HG03571 (cell line): ENCODE measurements around the gene CRYZL1.

Source experiments
- ATAC-seq: cut with Tn5 transposase; IDR thresholded peaks from one replicate; pipeline ENCODE4 v1.9.1; 2021; ENCODE audit not compliant: unreplicated experiment

The CRYZL1 gene

DNA sequence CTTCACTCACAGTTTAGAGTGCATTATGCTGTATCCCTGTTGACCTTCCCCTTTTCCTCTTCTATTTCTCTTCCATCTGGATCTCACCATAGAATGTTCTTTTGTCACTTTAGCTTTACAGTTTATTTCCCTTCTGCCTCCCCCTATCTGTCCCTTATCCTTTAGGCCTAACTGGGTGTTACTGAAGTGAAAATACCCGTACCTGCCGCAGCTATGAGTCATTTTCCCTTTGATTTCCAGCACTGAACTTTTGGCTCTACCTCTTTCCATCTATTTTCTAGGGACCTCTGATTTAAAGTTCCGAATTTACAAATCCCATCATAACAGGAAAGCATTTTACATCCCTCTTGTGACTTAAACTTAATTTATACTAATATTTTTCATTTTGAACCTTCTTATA lies 20.5 kb upstream of the CRYZL1 start:
- no peak for ATAC-seq

DNA sequence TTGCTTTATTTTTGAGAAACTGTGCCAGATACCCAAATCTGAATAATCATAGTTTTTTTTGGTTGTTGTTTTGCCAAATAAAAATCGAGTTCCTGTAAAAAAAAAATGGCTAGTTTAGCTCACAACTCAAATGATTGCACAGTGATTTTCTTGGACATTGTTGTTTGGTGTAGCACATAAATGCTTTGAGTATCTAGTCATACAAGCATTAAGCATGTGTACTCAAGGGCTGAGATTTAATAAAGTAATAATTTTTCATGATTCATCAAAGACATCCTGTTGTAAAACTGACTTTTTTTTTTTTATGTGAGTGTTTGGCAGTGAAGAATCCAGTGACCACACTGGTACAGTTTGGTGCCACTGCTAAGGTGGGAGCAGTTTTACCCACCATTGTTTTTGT lies 19.6 kb upstream of the CRYZL1 start:
- ATAC-seq = no peak

DNA sequence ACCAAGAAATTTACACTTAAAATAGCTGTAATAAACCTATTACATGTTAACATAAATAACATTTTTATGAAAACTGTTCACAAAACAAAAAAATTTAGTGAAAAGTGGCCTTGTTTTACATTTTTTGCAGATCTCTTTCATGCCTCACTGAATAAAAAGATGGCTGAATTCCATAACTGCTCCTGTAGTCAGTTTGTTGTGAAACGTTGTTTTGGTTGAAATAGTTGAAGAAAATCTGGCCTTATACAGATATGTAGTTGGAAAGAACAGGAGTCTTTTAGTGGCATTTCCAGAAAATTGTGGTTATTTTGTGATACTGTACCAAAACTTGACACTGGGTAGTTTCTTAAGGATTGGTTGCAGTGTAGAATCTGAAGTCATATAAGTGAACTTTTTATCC lies 18.9 kb upstream of the CRYZL1 start:
- no peak for ATAC-seq

DNA sequence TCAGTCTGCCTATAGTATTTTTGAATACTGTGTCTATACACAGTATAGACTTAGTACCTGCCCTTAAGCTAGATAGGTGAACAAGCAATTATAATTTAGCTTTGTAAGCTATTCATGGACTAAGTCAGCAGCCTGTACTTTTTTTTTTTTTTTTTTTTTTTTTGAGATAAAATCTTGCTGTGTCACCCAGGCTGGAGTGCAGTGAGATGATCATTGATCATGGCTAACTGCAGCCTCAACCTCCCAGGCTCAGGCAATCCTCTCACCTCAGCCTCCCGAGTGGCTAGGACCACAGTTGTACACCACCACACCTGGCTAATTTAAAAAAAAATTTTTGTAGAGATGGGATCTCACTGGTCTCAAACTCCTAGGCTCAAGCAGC lies 18.0 kb upstream of the CRYZL1 start:
- no peak for ATAC-seq

DNA sequence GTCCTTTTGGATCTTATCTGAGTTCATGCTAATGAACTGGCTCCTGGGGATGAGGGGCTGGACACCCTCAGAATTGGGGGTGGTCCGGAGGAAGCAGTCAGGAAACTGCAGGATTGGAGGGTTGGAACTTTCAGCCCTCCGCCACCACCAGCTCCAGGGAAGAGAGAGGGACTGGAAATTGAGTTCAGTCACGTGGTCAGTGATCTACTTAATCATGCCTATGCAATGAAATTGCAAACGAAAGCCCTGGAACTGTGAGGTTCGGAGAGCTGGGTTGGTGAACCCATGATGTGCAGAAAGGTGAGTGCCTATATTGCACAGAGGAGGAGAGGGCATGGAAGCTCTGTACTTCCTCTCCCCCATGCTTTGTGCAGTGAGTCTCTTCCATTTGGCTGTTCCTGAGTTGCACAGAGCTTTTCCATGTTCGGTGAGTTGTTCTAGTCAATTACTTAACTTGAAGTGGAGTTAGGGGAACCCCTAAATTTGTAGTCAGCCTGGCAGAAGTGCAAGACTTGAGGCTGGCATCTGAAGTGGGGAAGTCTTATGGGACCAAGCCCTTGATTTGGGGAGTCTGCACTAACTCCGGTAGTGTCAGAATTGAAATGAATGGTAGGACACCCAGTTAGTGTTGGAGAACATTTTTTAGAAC lies 17.5 kb upstream of the CRYZL1 start:
- ATAC-seq = no peak

DNA sequence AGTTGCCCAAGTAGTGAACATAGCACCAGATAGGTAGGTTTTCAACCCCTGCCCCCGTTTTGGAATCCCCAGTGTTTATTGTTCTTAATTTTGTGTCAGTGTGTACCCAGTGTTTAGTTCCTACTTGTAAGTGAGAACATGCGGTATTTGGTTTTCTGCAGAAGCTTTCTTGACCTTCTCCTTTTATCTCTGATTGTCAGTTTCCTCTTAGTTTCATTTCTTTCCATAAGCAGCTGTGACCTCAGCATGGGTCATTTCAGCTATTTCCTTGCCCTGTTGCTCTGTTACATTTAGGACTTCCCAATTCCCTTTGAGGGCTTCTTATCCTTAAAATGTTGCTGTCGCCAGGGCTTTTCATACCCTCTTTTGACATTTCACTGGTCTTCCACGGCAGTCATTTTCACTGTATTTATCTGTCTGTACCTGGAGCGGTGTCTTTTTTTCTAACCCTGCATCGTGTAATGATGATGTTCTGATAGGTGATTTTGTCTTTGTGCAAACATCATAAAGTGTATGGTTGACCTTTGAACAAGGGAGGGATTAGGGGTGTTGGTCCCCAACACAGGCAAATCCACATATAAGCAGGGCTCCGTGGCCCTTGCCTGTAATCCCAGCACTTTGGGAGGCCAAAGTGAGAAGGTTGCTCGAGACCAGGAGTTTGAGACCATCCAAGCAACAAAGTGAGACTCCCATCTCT lies 15.7 kb upstream of the CRYZL1 start:
- ATAC-seq = no peak

DNA sequence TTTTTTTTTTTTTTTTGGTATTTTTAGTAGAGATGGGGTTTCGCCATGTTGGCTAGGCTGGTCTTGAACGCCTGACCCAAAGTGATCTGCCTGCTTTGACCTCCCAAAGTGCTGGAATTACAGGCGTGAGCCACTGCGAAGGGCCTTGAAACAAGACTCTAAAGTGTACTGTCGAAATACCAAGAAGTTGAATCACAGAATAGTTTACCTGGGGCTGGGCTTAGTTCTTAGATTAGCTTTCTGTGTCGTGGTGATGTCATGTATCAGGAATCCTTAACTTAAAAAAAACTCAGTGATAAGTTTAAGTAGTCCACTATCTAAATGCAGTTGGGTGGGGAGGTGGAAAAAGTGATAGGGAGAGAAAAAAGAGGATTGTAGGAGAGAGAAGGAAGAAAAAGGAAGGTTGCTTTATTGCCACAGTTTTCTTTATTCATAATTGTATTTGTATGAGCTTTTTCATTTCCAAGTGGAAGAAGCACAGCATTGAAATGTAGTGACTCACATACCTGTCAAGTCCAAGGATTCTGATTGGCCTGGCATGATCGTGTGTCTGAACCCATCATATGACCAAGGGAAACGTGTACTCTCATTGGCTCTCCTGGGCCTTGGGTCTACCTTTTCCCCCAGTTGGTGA lies 14.2 kb upstream of the CRYZL1 start:
- ATAC-seq = no peak

DNA sequence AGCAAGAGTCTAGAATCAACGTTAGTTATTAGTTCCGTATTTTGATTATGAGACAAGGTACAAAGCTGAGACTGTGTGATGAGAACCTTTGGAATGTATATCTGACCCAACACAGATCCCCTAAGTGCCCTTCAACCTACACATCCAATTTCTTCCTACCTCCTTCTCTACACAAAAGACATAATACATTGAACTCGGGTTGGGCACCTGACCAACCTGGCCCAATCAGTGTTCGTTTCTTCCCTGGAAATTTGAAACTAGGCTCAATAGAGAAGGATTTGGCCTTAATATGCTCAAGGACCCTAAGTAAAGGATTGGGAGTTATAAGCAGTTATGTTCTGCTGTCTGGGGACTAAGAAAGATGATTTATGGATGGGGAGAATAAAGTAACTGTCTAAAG lies 12.9 kb upstream of the CRYZL1 start:
- ATAC-seq = no peak

DNA sequence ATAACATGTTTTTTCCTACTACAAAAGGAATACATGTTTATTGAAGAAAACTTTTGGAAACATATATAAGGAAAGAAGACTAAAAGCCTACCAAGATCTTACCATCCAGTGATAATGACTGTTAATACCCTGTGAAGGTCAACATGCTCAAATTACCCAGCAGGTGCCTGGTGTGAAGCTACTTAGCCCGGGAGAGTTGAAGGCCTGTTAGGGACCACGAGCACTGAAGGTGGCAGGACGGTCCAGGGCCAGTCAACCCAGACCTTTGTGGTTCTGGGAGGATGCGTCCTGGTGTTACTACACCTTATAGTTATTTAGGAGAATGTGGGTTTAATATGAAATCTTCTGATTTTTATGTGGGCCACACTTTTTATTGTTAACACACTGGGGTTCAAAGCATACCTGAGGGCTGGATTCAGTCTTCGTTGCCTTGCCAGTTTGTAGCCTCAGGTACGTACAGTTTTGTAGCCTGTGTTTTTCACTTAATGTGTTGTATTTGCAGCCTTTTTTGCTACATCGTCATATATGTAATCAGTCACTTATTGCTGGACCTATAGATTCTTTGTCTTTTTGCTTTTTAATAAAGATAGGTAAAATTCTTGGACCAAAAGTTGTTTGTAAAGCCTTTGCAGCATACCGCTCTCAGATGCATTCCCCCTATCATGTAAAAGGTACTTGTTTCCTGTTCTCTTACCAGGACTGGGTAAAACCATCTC lies 10.6 kb upstream of the CRYZL1 start:
- ATAC-seq = no peak

DNA sequence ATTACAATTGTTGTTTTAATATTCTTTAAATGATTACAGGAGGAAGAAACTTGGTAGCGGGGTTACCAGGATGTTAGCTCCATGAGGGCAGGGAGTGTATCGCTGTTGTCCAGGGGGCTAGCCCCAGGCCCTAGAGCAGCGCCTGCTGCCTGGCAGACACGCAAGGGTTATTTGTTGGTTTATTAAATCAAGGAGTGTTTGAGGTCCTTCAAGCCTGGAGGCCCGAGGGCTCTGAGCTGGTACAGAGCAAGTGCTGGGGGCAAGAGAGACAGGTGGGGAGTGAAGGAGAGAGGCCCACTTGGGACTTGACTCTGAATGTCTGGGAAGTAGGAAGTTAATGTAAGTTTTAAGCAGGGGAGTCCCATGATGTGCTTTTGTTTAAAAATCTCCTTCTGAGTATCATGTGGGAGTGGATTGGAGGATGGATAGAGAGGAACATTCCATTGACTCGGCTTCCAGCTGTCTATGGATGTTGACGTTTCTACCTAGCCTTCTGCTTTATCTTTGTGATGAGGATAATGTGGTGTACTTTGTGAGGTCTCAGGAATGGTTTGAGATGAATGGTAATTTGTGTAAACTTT lies 9.5 kb upstream of the CRYZL1 start:
- no peak for ATAC-seq

DNA sequence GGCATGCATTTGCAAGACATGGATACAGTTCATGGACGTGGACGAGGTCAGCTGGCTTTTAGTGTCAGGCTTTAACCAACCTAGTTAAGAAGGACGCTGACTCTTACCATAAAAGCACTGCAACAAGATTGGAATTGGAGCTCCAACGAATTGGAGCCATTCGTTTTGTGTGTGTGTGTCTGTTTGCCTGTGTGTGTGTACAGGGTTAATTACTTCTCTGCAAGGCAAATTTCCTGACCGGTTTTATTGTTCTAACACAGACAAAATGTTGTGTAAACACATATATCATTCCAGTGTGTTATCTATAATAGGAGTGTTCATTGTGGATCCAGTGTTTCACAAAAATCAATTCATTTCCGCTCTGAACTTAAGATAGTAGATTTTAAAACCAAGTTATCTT lies 8.7 kb upstream of the CRYZL1 start:
- ATAC-seq = no peak

DNA sequence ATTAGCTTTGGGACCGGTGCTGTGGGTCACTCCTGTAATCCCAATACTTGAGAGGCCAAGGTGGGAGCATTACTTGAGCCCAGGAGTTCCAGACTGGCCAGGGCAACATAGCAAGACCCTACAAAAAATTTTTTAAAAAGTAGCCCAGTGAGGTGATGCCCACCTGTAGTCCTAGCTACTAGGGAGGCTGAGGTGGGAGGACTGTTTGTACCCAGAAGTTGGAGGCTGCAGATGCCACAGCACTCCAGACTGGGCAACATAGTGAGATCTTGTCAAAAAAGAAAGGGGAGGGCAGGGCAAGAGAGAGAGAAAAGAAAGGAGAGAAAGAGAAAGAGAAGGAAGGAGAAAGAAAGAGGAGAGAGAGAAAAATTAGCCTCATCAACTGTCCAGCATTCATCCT lies 7.0 kb upstream of the CRYZL1 start:
- ATAC-seq = no peak

DNA sequence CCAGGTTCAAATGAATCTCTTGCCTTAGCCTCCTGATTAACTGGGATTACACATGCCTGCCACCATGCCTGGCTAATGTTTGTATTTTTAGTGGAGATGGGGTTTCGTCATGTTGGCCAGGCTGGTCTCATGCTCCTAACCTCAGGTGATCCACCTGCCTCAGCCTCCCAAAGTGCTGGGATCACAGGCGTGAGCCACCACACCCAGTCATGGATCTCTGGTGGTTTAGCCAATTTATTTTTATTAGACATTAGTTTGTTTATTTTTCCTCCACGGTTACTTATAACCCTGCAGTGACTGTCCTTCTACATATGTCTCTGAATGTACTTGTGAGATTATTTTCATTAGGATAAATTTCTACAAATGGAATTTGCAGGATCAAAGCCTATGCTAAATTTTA lies 6.0 kb upstream of the CRYZL1 start:
- no peak for ATAC-seq

DNA sequence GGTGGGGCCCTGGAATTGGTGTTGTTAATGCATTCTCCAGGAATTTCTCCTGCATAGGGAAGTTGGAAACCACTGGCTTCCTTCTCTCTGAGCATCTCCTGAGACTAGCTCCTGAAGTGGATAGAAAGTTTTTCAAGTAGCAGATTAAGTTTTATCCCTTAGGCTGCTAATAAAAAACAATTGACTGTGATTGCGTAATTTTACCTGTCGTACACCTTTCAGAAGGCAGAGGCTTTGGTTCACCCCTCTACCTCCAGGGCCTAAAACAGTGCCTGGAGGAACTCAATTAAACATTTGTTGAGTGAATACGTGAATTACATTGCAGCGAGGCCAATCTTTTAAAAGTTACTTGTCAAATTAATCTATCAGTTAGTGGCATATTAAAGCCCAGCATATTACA lies 4.2 kb upstream of the CRYZL1 start:
- ATAC-seq = no peak

DNA sequence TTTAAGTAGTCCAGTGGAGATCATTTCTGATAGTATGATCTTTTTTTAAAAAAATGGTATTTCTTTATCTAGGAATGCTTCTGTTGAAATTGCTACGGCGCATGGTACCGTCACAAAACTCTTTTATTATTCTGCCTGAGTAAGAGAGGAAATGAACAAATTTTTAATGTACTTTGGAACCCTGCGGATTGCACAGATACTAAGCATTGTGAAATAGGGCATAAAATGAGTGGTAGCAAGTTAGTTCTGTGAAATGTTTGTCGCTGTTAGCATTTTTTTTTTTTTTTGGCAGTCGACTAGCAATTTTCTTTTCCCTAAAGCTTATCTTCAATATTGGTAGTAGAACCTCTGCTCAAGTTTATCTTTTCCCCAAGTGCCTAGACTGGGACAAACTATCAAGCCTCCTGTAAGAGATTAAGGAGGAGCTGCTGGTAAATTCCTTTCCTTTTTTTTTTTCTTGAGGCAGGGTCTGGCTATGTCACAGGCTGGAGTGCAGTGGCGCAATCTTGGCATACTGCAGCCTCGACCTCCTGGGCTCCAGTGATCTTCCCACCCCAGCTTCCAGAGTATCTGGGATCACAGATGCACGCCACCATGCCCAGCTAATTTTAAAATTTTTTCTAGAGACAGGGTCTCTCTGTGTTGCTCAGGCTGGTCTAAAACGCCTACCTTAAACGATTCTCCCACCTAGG lies 3.0 kb upstream of the CRYZL1 start:
- ATAC-seq = no peak

DNA sequence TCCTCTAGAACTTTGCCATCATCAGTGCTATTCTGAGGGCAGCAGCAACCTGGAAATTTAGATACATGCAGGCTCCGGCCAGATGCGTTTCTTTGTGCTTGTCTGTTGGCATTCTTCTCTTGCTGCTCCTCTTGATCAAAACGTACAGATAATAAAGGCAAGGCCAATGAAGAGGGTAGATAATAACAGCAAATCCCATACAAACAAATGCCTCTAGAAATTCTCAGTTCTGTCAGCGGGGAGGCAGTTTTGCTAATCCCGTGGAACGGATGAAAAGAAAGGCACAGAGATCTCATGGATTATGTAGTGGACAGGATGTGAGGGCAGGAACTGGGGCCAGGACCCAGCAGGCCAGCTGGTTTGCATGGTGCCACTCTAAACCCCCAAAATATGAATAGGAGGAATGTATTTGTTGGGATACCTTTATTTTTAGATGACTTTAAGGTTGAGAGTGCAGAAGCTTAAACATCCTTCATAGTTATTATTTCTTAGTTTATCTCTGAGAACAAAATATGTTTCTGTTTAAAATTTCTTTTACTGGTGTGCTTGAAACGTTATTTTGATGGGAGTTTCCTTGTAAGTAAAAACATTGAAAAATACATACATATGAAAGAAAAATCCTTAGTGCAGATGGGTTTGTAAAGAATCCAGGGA lies 2.2 kb upstream of the CRYZL1 start:
- ATAC-seq = no peak

DNA sequence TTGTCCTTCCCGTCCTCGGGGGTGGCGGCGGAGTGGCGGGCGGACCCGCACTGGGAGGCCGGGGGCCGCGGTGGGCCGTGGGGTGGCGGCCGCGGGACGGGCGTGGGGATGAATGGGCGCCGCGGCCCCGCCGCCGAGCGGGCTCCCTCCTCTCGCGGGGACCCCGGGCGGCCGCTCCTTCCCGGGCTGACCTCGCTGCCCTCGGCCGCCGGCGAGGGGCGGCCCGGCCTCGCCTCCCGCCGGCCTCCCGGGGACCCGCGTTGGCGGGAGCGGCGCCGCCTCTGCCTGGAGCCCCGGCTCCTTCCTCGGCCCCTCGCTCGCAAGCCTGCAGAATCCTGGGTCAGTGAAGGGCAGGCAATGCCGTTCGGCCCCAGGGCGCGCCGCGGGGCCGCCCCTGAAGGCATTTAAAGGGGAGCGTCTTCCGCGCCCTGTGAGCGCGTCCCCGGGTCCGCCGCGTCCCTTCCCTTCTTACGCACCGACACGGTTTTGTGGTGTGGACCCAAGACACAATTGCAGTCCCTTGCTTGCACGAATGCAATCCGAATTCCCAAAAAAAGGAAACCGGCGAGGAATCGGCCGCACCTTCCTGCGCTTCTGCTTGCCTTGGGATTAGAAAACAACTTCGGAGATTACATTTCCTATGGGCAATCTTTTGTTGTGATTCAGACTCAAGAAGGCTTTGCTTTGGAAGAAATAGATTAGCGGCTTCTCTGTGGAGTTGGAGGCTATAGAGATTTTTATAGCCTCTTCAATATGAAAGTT lies 1.5 kb upstream of the CRYZL1 start:
- no peak for ATAC-seq

DNA sequence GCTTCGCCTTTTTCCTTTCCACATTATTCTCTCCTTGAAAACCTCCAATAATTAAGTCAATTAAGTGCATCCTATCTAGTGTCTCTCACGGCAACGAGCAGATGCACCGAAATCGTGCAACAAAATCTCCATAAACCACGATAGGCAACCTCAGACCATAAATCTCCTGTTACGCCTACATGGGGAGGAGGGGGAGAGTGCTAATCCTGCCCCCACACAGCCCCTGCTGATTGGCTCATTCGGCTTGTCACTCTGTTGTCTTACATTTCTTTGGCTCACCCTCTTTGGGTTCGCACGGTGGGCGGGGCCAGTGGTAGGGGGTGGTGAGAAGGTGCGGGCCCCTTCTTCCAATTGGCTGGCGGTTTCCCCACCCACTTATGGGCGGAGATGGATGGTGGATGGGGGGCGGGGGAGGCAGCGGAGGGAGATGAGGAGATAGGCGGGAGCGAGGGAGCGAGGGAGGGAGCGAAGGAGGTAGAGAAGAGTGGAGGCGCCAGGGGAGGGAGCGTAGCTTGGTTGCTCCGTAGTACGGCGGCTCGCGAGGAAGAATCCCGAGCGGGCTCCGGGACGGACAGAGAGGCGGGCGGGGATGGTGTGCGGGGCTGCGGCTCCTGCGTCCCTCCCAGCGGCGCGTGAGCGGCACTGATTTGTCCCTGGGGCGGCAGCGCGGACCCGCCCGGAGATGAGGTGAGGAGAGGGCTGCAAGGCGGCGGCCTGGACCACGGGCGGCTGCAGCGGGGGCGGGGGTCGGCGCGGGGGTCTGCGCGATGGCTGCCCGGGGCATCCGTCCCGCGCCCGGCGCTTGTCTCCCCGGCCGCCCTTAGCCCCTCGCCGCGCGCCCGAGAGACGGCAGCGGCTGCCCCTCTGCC lies 720 bp upstream of the CRYZL1 start, which contains the start of gene ITSN1:
Gene ITSN1 (plus strand): TSS at position 475 of the 869 bp plus-strand sequence. CDS start 76,328 bp downstream, outside the sequence.
- peak; percentile 77 for ATAC-seq
